ENCODE data around the gene ZC3H18. TPM values are rescaled to one million over a fixed set of nuclear protein-coding genes. Genes with fewer than 3 reads are reported as not detected.

The ZC3H18 gene
- total RNA-seq, 1 experiment from 2014 or later, result 40.5 TPM

DNA sequence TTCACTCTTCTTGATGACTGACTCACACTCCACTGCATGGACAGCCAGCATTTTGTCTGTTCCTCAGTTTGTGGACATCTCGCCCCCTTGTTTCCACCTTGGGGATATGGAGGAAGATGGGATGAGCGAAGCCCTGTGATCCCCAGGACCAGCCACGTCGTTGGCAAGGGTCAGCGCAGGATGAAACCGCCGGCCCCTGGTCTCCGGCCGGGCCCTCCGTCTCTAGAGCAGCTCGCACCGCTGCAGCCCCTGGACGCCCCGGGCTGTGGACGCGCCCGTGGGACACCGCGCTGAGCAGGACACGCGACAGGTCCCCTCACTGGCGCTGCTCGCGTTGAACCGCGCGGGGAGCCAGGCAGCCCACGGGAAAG, 604 bp upstream of the ZC3H18 start:
- intact Hi-C loops (cut with micrococcal nuclease), result no loop called here
- H3K4me1 Mint-ChIP-seq (ENCODE audit: insufficient read depth, unreplicated experiment), result no peaks in the 10 kb centered on the region

DNA sequence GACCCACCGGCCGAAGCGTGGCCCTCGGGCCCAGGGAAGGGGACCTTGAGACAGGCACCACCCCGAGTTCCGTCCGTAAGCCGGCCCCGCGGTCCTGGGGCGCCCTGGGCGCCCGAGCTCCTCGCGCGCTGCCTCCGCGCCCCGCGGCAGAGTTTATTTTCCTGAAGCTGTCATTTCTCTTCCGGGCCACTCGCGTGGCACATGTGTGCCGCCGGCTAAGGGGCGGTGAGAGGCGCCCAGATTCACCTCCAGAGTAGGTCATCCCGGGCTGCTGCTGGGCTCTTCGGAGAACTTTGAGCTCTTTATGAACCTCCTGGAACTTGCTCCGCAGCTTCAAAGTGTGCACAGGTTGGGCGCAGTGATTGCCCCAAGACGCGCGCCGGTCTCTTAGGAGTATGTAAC, 489 bp downstream of the ZC3H18 start:
- BruUV-seq (replicated peaks), result no TSS peak
- peak; percentile 11 for DNase-seq (ENCODE audit: unreplicated experiment)
- Mint-ChIP-seq H3K9me3 (ENCODE audit: unreplicated experiment) (no peaks in the 10 kb centered on the region), H3K36me3 (ENCODE audit: insufficient read depth, unreplicated experiment) (peaks cover 13% of the 10 kb centered on the region), H3K27me3 (ENCODE audit: insufficient read depth, unreplicated experiment) (no peaks in the 10 kb centered on the region), H3K4me3 (ENCODE audit: unreplicated experiment) (peak overlapping the region; percentile 80), H3K27ac (ENCODE audit: low read depth, unreplicated experiment) (peak overlapping the region; percentile 75), H3K4me1 (ENCODE audit: insufficient read depth, unreplicated experiment) (no peaks in the 10 kb centered on the region)
- intact Hi-C loops (cut with micrococcal nuclease), result no loop called here
- TF ChIP-seq, protein P1, sequence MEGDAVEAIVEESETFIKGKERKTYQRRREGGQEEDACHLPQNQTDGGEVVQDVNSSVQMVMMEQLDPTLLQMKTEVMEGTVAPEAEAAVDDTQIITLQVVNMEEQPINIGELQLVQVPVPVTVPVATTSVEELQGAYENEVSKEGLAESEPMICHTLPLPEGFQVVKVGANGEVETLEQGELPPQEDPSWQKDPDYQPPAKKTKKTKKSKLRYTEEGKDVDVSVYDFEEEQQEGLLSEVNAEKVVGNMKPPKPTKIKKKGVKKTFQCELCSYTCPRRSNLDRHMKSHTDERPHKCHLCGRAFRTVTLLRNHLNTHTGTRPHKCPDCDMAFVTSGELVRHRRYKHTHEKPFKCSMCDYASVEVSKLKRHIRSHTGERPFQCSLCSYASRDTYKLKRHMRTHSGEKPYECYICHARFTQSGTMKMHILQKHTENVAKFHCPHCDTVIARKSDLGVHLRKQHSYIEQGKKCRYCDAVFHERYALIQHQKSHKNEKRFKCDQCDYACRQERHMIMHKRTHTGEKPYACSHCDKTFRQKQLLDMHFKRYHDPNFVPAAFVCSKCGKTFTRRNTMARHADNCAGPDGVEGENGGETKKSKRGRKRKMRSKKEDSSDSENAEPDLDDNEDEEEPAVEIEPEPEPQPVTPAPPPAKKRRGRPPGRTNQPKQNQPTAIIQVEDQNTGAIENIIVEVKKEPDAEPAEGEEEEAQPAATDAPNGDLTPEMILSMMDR (IDR thresholded peaks at IDR 0.05; ENCODE audit: unreplicated experiment), result no peak
- ChIA-PET POLR2A (interaction anchor here (0.5 to 2.6 kb wide), 25 partner anchors 9 to 805 kb away, joined by 3 to 14 read pairs (median 4); partner anchors contain the start of genes BANP, CTU2, KLHDC4 and PIEZO1), CTCF (interaction anchor here (0.5 to 1.1 kb wide), 3 partner anchors 8 to 794 kb away, joined by 3 read pairs; no protein-coding TSS in a partner anchor)

More for the DNA sequence above, 604 bp upstream of the ZC3H18 start:
- Mint-ChIP-seq H3K9me3 (ENCODE audit: unreplicated experiment) (no peaks in the 10 kb centered on the region), H3K4me3 (ENCODE audit: unreplicated experiment) (peak overlapping the region; percentile 80), H3K27me3 (ENCODE audit: insufficient read depth, unreplicated experiment) (no peaks in the 10 kb centered on the region), H3K27ac (ENCODE audit: low read depth, unreplicated experiment) (peak overlapping the region; percentile 75), H3K36me3 (ENCODE audit: insufficient read depth, unreplicated experiment) (peaks cover 6% of the 10 kb centered on the region)
- TF ChIP-seq, protein P1 (IDR thresholded peaks at IDR 0.05; ENCODE audit: unreplicated experiment), result no peak
- ChIA-PET CTCF (interaction anchor here (0.6 to 0.7 kb wide), 4 partner anchors 30 to 607 kb away, joined by 3 to 4 read pairs (median 4); no protein-coding TSS in a partner anchor), POLR2A (interaction anchor here (0.8 to 2.6 kb wide), 13 partner anchors 9 to 804 kb away, joined by 3 to 14 read pairs (median 5); partner anchors contain the start of genes BANP, CTU2, KLHDC4 and RNF166)
- BruUV-seq (replicated peaks), result TSS peak; percentile 71
- peak; percentile 2 for DNase-seq (ENCODE audit: unreplicated experiment)

DNA sequence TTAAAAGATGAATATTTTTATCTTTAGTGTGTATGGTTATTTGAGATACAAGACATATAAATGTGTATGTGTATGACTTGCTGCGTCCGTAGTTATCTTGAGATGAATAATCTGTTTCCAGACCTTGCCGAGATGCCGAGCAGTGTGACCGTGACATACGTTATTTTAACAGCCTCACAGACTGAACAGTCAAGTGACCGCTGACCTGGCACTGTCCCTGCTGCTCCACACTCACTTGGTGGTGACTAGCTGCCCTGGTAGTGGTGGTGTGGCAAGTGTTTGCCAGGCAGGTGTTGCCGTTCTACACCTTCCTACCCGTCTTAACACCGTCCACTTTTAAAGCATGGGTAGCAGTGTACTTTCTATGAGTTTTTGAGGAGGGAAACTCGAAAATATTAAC, 5.0 kb downstream of the ZC3H18 start:
- BruUV-seq (replicated peaks), result no TSS peak
- DNase-seq (ENCODE audit: unreplicated experiment), result no peak
- intact Hi-C loops (cut with micrococcal nuclease), result no loop called here
- Mint-ChIP-seq H3K36me3 (ENCODE audit: insufficient read depth, unreplicated experiment) (peaks cover 29% of the 10 kb centered on the region), H3K4me1 (ENCODE audit: insufficient read depth, unreplicated experiment) (no peaks in the 10 kb centered on the region), H3K27ac (ENCODE audit: low read depth, unreplicated experiment) (no peak overlapping the region), H3K27me3 (ENCODE audit: insufficient read depth, unreplicated experiment) (no peaks in the 10 kb centered on the region), H3K4me3 (ENCODE audit: unreplicated experiment) (no peak overlapping the region), H3K9me3 (ENCODE audit: unreplicated experiment) (no peaks in the 10 kb centered on the region)
- ChIA-PET CTCF (no interaction called here), POLR2A (no interaction called here)
- TF ChIP-seq, protein P1 (IDR thresholded peaks at IDR 0.05; ENCODE audit: unreplicated experiment), result no peak

DNA sequence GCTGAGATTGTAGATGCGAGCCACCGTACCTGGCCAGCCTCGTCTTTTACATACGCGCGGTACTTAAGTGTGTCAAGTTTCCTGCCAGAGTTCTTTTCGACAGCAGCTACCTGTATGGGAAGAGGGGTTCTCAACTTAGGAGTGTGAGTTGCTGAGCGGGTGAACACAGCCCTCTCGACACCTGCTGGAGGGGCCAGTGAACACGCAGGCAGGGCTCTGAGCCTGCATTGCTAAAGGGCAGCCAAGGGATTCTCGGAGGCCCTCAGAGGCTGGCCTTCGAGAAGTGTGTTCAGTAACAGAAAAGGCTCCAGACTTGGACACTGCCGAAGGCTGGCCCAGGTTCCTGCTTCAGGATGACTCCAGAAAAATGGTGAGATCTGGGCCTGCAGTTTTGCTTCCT, 6.1 kb downstream of the ZC3H18 start:
- Mint-ChIP-seq H3K9me3 (ENCODE audit: unreplicated experiment) (no peaks in the 10 kb centered on the region), H3K4me3 (ENCODE audit: unreplicated experiment) (no peak overlapping the region), H3K4me1 (ENCODE audit: insufficient read depth, unreplicated experiment) (no peaks in the 10 kb centered on the region), H3K27me3 (ENCODE audit: insufficient read depth, unreplicated experiment) (no peaks in the 10 kb centered on the region), H3K27ac (ENCODE audit: low read depth, unreplicated experiment) (no peak overlapping the region), H3K36me3 (ENCODE audit: insufficient read depth, unreplicated experiment) (peaks cover 39% of the 10 kb centered on the region)
- CTCF ChIA-PET, result no interaction called here
- BruUV-seq (replicated peaks), result no TSS peak
- DNase-seq (ENCODE audit: unreplicated experiment), result no peak
- POLR2A ChIA-PET, result no interaction called here
- intact Hi-C loops (cut with micrococcal nuclease), result no loop called here
- TF ChIP-seq, protein P1 (IDR thresholded peaks at IDR 0.05; ENCODE audit: unreplicated experiment), result no peak

Data from MCF 10A (cell line).